AG08396 (cell line): ENCODE results near the gene CCNF.

ENCODE experiments used
- DNase-seq: peaks from one replicate; pipeline ENCODE4 v3.0.0; 2012; ENCODE audit warnings: low spot score, mixed read lengths

Gene CCNF

GRCh38 chr16:2501946-2502895 is 73.0 kb downstream of the CCNF start:
- no peak for DNase-seq

- DNase-seq = no peak
Measured at GRCh38 chr16:2505695-2506094, 76.4 kb downstream of the CCNF start.

GRCh38 chr16:2507052-2507659 is 77.9 kb downstream of the CCNF start:
- DNase-seq = no peak

GRCh38 chr16:2507665-2508064 is 78.4 kb downstream of the CCNF start:
- DNase-seq = no peak
